GM18498 (cell line): ENCODE measurements around the gene TBC1D9.
"Not testable (repeated sequence)": the region's sequence is repeated elsewhere in the genome, so short reads cannot be mapped to it uniquely, and the experiment has no call there.

Experiments used
- ATAC-seq: cut with Tn5 transposase; IDR thresholded peaks from one replicate; pipeline ENCODE4 v1.9.1; 2021; ENCODE audit warnings: mild to moderate bottlenecking, moderate library complexity; ENCODE audit not compliant: unreplicated experiment

The TBC1D9 gene

GRCh38 chr4:140756319-140757231 lies at the start of gene TBC1D9:
TBC1D9 (minus strand) TSS chr4:140756385; CDS start chr4:140756045, 340 bp downstream.
- ATAC-seq, result peak; percentile 50

GRCh38 chr4:140805293-140805692 lies 49.1 kb upstream of the TBC1D9 start:
- ATAC-seq, result no peak

- no peak for ATAC-seq
Measured at GRCh38 chr4:140802591-140802990, 46.4 kb upstream of the TBC1D9 start.

- no peak for ATAC-seq
Measured at GRCh38 chr4:140800666-140801065, 44.5 kb upstream of the TBC1D9 start.

- no peak for ATAC-seq
Measured at GRCh38 chr4:140799686-140800225, 43.6 kb upstream of the TBC1D9 start.

GRCh38 chr4:140793291-140793690 lies 37.1 kb upstream of the TBC1D9 start:
- ATAC-seq, result no peak

GRCh38 chr4:140790765-140791164 lies 34.6 kb upstream of the TBC1D9 start:
- ATAC-seq, result peak; percentile 92

- ATAC-seq, result peak; percentile 28
Measured at GRCh38 chr4:140790171-140790570, 34.0 kb upstream of the TBC1D9 start.

- peak; percentile 54 for ATAC-seq
Measured at GRCh38 chr4:140789759-140790158, 33.6 kb upstream of the TBC1D9 start.

GRCh38 chr4:140782787-140783186 lies 26.6 kb upstream of the TBC1D9 start:
- ATAC-seq, result not testable (repeated sequence)

GRCh38 chr4:140781596-140781995 lies 25.4 kb upstream of the TBC1D9 start:
- no peak for ATAC-seq

- peak; percentile 54 for ATAC-seq
Measured at GRCh38 chr4:140777894-140778293, 21.7 kb upstream of the TBC1D9 start.

- ATAC-seq, result peak; percentile 15
Measured at GRCh38 chr4:140777386-140777785, 21.2 kb upstream of the TBC1D9 start.

- no peak for ATAC-seq
Measured at GRCh38 chr4:140776556-140776955, 20.4 kb upstream of the TBC1D9 start.

- ATAC-seq, result no peak
Measured at GRCh38 chr4:140774956-140775355, 18.8 kb upstream of the TBC1D9 start.

- ATAC-seq, result no peak
Measured at GRCh38 chr4:140774510-140774909, 18.3 kb upstream of the TBC1D9 start.

GRCh38 chr4:140769209-140769608 lies 13.0 kb upstream of the TBC1D9 start:
- no peak for ATAC-seq

GRCh38 chr4:140764785-140765392 lies 8.7 kb upstream of the TBC1D9 start:
- no peak for ATAC-seq

GRCh38 chr4:140762202-140762601 lies 6.0 kb upstream of the TBC1D9 start:
- no peak for ATAC-seq

- no peak for ATAC-seq
Measured at GRCh38 chr4:140757232-140757630, 1.0 kb upstream of the TBC1D9 start.

- peak; percentile 64 for ATAC-seq
Measured at GRCh38 chr4:140755774-140756318, 339 bp downstream of the TBC1D9 start.
